Suprapubic skin (tissue), 4 donors: ENCODE data around the gene EVA1A. TPM values are rescaled to one million over a fixed set of nuclear protein-coding genes. Genes with fewer than 3 reads are reported as not detected.
"Not testable (repeated sequence)": the region's sequence is repeated elsewhere in the genome, so short reads cannot be mapped to it uniquely, and the experiment has no call there.

Source experiments
- DNase-seq, 2 donors: peaks; one replicate each; pipeline ENCODE4 v3.0.0-alpha.2; 2019; ENCODE audit warnings: low spot score in 2 of 2
- H3K27ac ChIP-seq: fragments of 200-600 bp; sonication (generic); one replicate; pipeline ENCODE4 v1.5.1; 2019
- H3K27me3 ChIP-seq: fragments of 200-600 bp; sonication (generic); one replicate; pipeline ENCODE4 v1.5.1; 2019
- H3K36me3 ChIP-seq: fragments of 200-600 bp; sonication (generic); one replicate; pipeline ENCODE4 v1.5.1; 2019
- H3K4me1 ChIP-seq: fragments of 200-600 bp; sonication (generic); one replicate; pipeline ENCODE4 v1.5.1; 2019
- H3K4me3 ChIP-seq: fragments of 200-600 bp; sonication (generic); one replicate; pipeline ENCODE4 v1.5.1; 2019; ENCODE audit warnings: mild to moderate bottlenecking
- H3K9me3 ChIP-seq: fragments of 200-600 bp; sonication (generic); one replicate; pipeline ENCODE4 v1.5.1; 2019
- EP300 ChIP-seq: sonication (generic); formaldehyde crosslinking; IDR thresholded peaks from one replicate; pipeline ENCODE4 v1.6.1; 2017; ENCODE audit warnings: antibody characterized with exemption
- POLR2A ChIP-seq, 2 donors: fragments of 450-650 bp; IDR thresholded peaks; one replicate each; pipeline ENCODE4 v1.6.1; 2017; ENCODE audit warnings: antibody characterized with exemption in 2 of 2, mild to moderate bottlenecking in 2 of 2, moderate library complexity in 2 of 2
- POLR2AphosphoS5 ChIP-seq, 3 donors: sonication (generic); formaldehyde crosslinking; IDR thresholded peaks; one replicate each; pipeline ENCODE4 v1.6.1; 2017; ENCODE audit warnings: antibody characterized with exemption in 3 of 3
- WGBS: methylation state at CpG from one replicate; pipeline ENCODE4 v1.1.5; 2018; 5-methylcytosine and 5-hydroxymethylcytosine counted together
- total RNA-seq, 4 donors: library from RNA; depleted of rRNA; stranded (reverse); fragments of >200 nt; gene quantifications; one replicate each; pipeline ENCODE4 v1.1.0, GENCODE V29; 2016
- TF ChIP-seq, protein P1 (sequence below), 2 donors: fragments of 200-600 bp in 1 of 2; fragments of 450-650 bp in 1 of 2; sonication (generic) in 1 of 2; IDR thresholded peaks; one replicate each; pipeline ENCODE4 v1.5.1; 2016 to 2019; ENCODE audit warnings: antibody characterized with exemption in 2 of 2, mild to moderate bottlenecking in 1 of 2, moderate library complexity in 1 of 2

Gene EVA1A
- total RNA-seq, 4 donors from 2014 or later = 5.7 to 11.4 (median 7.9) TPM

DNA sequence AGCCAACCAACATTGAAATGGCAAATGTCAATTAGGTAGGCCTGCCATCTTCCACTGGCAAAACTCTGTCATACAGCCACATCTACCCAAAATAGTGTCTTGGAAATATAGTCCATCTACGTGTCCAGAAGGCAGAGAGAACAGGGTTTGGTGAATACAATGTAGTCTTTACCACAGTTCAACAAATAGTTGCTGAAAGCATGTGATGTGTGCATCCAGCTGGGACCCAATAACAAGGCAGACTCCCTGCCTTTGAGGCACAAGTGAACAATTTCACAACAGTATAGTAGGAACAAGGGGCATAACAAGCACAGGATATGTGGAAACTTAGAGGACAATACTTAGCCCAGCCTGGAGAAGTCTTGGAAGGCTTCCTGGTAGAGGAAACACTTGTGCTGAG lies 72.6 kb downstream of the EVA1A start:
- Histone ChIP-seq H3K27me3 (no peaks in the 10 kb centered on the region), H3K4me3 (no peak overlapping the region), H3K9me3 (no peaks in the 10 kb centered on the region), H3K27ac (no peak overlapping the region), H3K36me3 (no peaks in the 10 kb centered on the region), H3K4me1 (no peaks in the 10 kb centered on the region)
- TF ChIP-seq, protein P1, sequence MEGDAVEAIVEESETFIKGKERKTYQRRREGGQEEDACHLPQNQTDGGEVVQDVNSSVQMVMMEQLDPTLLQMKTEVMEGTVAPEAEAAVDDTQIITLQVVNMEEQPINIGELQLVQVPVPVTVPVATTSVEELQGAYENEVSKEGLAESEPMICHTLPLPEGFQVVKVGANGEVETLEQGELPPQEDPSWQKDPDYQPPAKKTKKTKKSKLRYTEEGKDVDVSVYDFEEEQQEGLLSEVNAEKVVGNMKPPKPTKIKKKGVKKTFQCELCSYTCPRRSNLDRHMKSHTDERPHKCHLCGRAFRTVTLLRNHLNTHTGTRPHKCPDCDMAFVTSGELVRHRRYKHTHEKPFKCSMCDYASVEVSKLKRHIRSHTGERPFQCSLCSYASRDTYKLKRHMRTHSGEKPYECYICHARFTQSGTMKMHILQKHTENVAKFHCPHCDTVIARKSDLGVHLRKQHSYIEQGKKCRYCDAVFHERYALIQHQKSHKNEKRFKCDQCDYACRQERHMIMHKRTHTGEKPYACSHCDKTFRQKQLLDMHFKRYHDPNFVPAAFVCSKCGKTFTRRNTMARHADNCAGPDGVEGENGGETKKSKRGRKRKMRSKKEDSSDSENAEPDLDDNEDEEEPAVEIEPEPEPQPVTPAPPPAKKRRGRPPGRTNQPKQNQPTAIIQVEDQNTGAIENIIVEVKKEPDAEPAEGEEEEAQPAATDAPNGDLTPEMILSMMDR (IDR thresholded peaks at IDR 0.05) = no peak
- TF ChIP-seq EP300 (no peak), POLR2AphosphoS5 (IDR thresholded peaks at IDR 0.05) (no peak), POLR2A (IDR thresholded peaks at IDR 0.05) (no peak)
- 79% methylated on average over 1 of the region's 1 CpG for WGBS
- no peak for DNase-seq

GRCh38 chr2:75486735-75487134 lies 74.0 kb downstream of the EVA1A start:
- not testable (repeated sequence) for DNase-seq, H3K27ac ChIP-seq, H3K4me3 ChIP-seq, H3K9me3 ChIP-seq, H3K27me3 ChIP-seq, H3K36me3 ChIP-seq, H3K4me1 ChIP-seq
- WGBS = 93% methylated on average over 2 of the region's 2 CpGs

DNA sequence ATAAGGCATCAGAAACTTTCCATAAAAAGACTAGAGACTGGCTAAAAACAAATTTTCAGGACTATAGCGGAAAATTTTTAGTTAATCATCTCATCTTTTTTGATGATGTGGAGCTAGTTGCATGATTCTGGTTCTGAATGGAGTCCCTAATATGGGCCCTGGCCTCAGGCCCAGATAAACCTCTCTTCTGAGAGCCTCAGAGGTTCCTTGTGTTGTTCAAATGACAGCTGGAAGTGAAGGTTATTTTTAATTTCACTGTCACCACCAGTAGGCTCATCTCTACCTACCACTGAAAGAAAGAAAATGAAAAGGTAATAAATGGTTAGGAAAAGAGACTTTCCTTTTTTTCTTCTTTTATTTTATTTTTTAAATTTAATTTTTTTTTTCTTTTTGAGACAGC lies 75.9 kb downstream of the EVA1A start:
- no peak for DNase-seq
- TF ChIP-seq POLR2A (IDR thresholded peaks at IDR 0.05) = no peak
- TF ChIP-seq EP300 = no peak
- TF ChIP-seq, protein P1 (IDR thresholded peaks at IDR 0.05) = no peak
- TF ChIP-seq POLR2AphosphoS5 (IDR thresholded peaks at IDR 0.05) = no peak
- Histone ChIP-seq H3K4me3 (no peak overlapping the region), H3K4me1 (no peaks in the 10 kb centered on the region), H3K9me3 (no peaks in the 10 kb centered on the region), H3K27me3 (no peaks in the 10 kb centered on the region), H3K36me3 (no peaks in the 10 kb centered on the region), H3K27ac (no peak overlapping the region)
- 79% methylated on average over 1 of the region's 1 CpG for WGBS

DNA sequence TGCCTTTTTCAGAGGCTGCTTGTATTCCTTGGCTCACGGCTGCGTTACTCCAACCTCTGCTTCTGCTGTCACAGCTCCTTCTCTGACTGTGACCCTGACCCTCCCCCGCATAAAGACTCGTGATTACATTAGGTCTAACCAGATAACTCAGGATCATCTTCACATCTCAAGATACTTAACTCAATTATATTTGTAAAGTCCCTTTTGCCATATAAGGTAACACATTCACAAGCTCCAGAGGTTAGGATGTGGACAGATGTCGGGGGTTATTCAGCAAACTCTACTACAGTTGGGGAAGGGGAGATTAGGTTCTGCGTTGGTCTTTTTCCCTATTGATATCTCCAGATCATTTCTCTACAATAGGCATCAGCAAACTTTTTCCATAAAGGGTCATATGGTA lies 76.9 kb downstream of the EVA1A start:
- Histone ChIP-seq H3K27ac (no peak overlapping the region), H3K4me1 (no peaks in the 10 kb centered on the region), H3K9me3 (no peaks in the 10 kb centered on the region), H3K36me3 (no peaks in the 10 kb centered on the region), H3K27me3 (no peaks in the 10 kb centered on the region), H3K4me3 (no peak overlapping the region)
- DNase-seq = no peak
- TF ChIP-seq EP300 (no peak), POLR2AphosphoS5 (IDR thresholded peaks at IDR 0.05) (no peak), POLR2A (IDR thresholded peaks at IDR 0.05) (no peak)
- TF ChIP-seq, protein P1 (IDR thresholded peaks at IDR 0.05) = no peak
- WGBS = 93% methylated on average over 6 of the region's 6 CpGs

- Histone ChIP-seq H3K27ac (no peak overlapping the region), H3K9me3 (no peaks in the 10 kb centered on the region), H3K27me3 (no peaks in the 10 kb centered on the region), H3K4me1 (no peaks in the 10 kb centered on the region), H3K4me3 (no peak overlapping the region), H3K36me3 (no peaks in the 10 kb centered on the region)
- no peak for DNase-seq
- TF ChIP-seq POLR2AphosphoS5 (IDR thresholded peaks at IDR 0.05) = no peak
- no peak for TF ChIP-seq POLR2A (IDR thresholded peaks at IDR 0.05)
- TF ChIP-seq, protein P1 (IDR thresholded peaks at IDR 0.05) = no peak
- no peak for TF ChIP-seq EP300
Observed at GRCh38 chr2:75482398-75482797, 78.3 kb downstream of the EVA1A start.
